Thymus (tissue), 11 donors: ENCODE measurements around the gene OVOL3. TPM values are rescaled to one million over a fixed set of nuclear protein-coding genes. Genes with fewer than 3 reads are reported as not detected.

Experiments used
- DNase-seq, 9 donors: peaks; one replicate each; pipeline ENCODE4 v3.0.0-alpha.2; 2013; ENCODE audit warnings: low spot score in 9 of 9, low read depth in 6 of 9, missing footprints in 1 of 9
- H3K27ac ChIP-seq, 2 donors: one replicate each; pipeline ENCODE4 v1.5.1; 2013; ENCODE audit warnings: control low read depth in 1 of 2, low read depth in 1 of 2, low read length in 1 of 2, mild to moderate bottlenecking in 1 of 2, moderate library complexity in 1 of 2
- H3K27me3 ChIP-seq, 2 donors: one replicate each; pipeline ENCODE4 v1.5.1; 2013; ENCODE audit warnings: low read length in 1 of 2; ENCODE audit not compliant: control insufficient read depth in 2 of 2, insufficient read depth in 1 of 2
- H3K36me3 ChIP-seq, 2 donors: one replicate each; pipeline ENCODE4 v1.5.1; 2013; ENCODE audit warnings: low read length in 1 of 2, mild to moderate bottlenecking in 1 of 2, moderate library complexity in 1 of 2; ENCODE audit not compliant: control insufficient read depth in 2 of 2, insufficient read depth in 2 of 2
- H3K4me1 ChIP-seq, 2 donors: one replicate each; pipeline ENCODE4 v1.5.1; 2013; ENCODE audit warnings: low read length in 2 of 2; ENCODE audit not compliant: control insufficient read depth in 2 of 2, insufficient read depth in 2 of 2
- H3K4me3 ChIP-seq, 2 donors: one replicate each; pipeline ENCODE4 v1.5.1; 2013; ENCODE audit warnings: low read length in 2 of 2, control low read depth in 1 of 2, mild to moderate bottlenecking in 1 of 2
- H3K9me3 ChIP-seq, 2 donors: one replicate each; pipeline ENCODE4 v1.5.1; 2013; ENCODE audit warnings: low read length in 1 of 2, mild to moderate bottlenecking in 1 of 2; ENCODE audit not compliant: control insufficient read depth in 2 of 2, insufficient read depth in 1 of 2
- WGBS: extraction: QIAGEN DNeasy Blood & Tissue Kit; methylation state at CpG from one replicate; pipeline ENCODE4 v1.1.7; 2013; 5-methylcytosine and 5-hydroxymethylcytosine counted together
- polyA plus RNA-seq: library from polyadenylated mRNA; stranded (reverse); fragments of 200-250 nt; gene quantifications from one replicate; pipeline ENCODE4 v1.2.3, GENCODE V29; 2013
- total RNA-seq: library from RNA; stranded (reverse); fragments of 120-200 nt; gene quantifications from one replicate; pipeline ENCODE4 v1.2.4, GENCODE V29; 2013
- donor health status: healthy.

OVOL3 gene
- total and polyA plus RNA-seq, 2 donors = 0.11 TPM; not detected in 1

- DNase-seq = no peak
- Histone ChIP-seq H3K36me3 (peaks cover 27 to 44% of the 10 kb centered on the region in 2 donors), H3K27ac (no peak overlapping the region), H3K9me3 (no peaks in the 10 kb centered on the region), H3K4me1 (peaks cover 3 to 5% of the 10 kb centered on the region in 2 donors), H3K4me3 (no peak overlapping the region), H3K27me3 (no peaks in the 10 kb centered on the region)
- 98% methylated on average over 3 of the region's 3 CpGs for WGBS
Measured at GRCh38 chr19:36108684-36109083, 2.3 kb upstream of the OVOL3 start.

GRCh38 chr19:36111200-36111539 is 227 bp downstream of the OVOL3 start:
- H3K4me3 ChIP-seq = no peak overlapping the region
- no peak for DNase-seq
- WGBS = 95% methylated on average over 13 of the region's 13 CpGs

GRCh38 chr19:36112678-36113077 is 1.7 kb downstream of the OVOL3 start:
- DNase-seq = no peak
- H3K36me3 ChIP-seq = peaks cover 14 to 22% of the 10 kb centered on the region in 2 donors
- no peak overlapping the region for H3K4me3 ChIP-seq
- no peaks in the 10 kb centered on the region for H3K9me3 ChIP-seq
- H3K27ac ChIP-seq = no peak overlapping the region
- H3K27me3 ChIP-seq = no peaks in the 10 kb centered on the region
- peaks cover 13 to 20% of the 10 kb centered on the region in 2 donors for H3K4me1 ChIP-seq
- 97% methylated on average over 10 of the region's 10 CpGs for WGBS

More at GRCh38 chr19:36111200-36111539, 227 bp downstream of the OVOL3 start:
- no peaks in the 10 kb centered on the region for H3K9me3 ChIP-seq
- H3K36me3 ChIP-seq = peaks cover 11 to 24% of the 10 kb centered on the region in 2 donors
- no peak overlapping the region for H3K27ac ChIP-seq
- peaks cover 10 to 18% of the 10 kb centered on the region in 2 donors for H3K4me1 ChIP-seq
- no peaks in the 10 kb centered on the region for H3K27me3 ChIP-seq

- H3K27ac ChIP-seq = no peak overlapping the region
- no peak for DNase-seq
Measured at GRCh38 chr19:36113425-36113824, 2.5 kb downstream of the OVOL3 start.

GRCh38 chr19:36113894-36114720 is 3.2 kb downstream of the OVOL3 start:
- H3K27ac ChIP-seq = peak overlapping the region; percentile 87 to 95
- no peaks in the 10 kb centered on the region for H3K9me3 ChIP-seq
- no peaks in the 10 kb centered on the region for H3K27me3 ChIP-seq
- H3K4me3 ChIP-seq = peak overlapping the region; percentile 75 to 84
- peaks cover 13 to 20% of the 10 kb centered on the region in 2 donors for H3K4me1 ChIP-seq
- WGBS = 17% methylated on average over 48 of the region's 48 CpGs
- DNase-seq = peak in 2 of 9 donors; percentile 7 to 16
- H3K36me3 ChIP-seq = peaks cover 17 to 32% of the 10 kb centered on the region in 2 donors

More at GRCh38 chr19:36113425-36113824, 2.5 kb downstream of the OVOL3 start:
- Histone ChIP-seq H3K36me3 (peaks cover 17 to 26% of the 10 kb centered on the region in 2 donors), H3K9me3 (no peaks in the 10 kb centered on the region), H3K27me3 (no peaks in the 10 kb centered on the region), H3K4me3 (peak overlapping the region in 1 of 2 donors; percentile 75), H3K4me1 (peaks cover 13 to 20% of the 10 kb centered on the region in 2 donors)
- 97% methylated on average over 34 of the region's 34 CpGs for WGBS

- H3K4me3 ChIP-seq = peak within 1 kb of the TSS; percentile 75 to 84
- peak; percentile 95 to 99 (median 97) for DNase-seq
- H3K9me3 ChIP-seq = no peaks in the 10 kb centered on the region
- H3K36me3 ChIP-seq = peaks cover 18 to 39% of the 10 kb centered on the region in 2 donors
- peak within 1 kb of the TSS; percentile 95 to 98 for H3K27ac ChIP-seq
- H3K27me3 ChIP-seq = no peaks in the 10 kb centered on the region
- under 1% methylated on average over 60 of the region's 60 CpGs for WGBS
- peaks cover 13 to 20% of the 10 kb centered on the region in 2 donors for H3K4me1 ChIP-seq
Measured at GRCh38 chr19:36114721-36115452, 3.9 kb downstream of the OVOL3 start, which contains the start of gene POLR2I. POLR2I (minus strand) TSS chr19:36114875; CDS start chr19:36114856, 19 bp downstream.

GRCh38 chr19:36115453-36116343 is 4.8 kb downstream of the OVOL3 start, which contains the start of gene TBCB:
TBCB (plus strand) TSS chr19:36115468; CDS start chr19:36115561, 93 bp downstream.
- no peaks in the 10 kb centered on the region for H3K27me3 ChIP-seq
- H3K36me3 ChIP-seq = peaks cover 20 to 47% of the 10 kb centered on the region in 2 donors
- H3K4me3 ChIP-seq = peak within 1 kb of the TSS; percentile 75 to 84
- no peaks in the 10 kb centered on the region for H3K9me3 ChIP-seq
- peak in 4 of 9 donors; percentile 28 to 79 (median 66) for DNase-seq
- peaks cover 13 to 20% of the 10 kb centered on the region in 2 donors for H3K4me1 ChIP-seq
- WGBS = 10% methylated on average over 59 of the region's 59 CpGs
- H3K27ac ChIP-seq = peak within 1 kb of the TSS; percentile 95 to 98

- Histone ChIP-seq H3K27me3 (no peaks in the 10 kb centered on the region), H3K27ac (peak overlapping the region; percentile 31 to 95), H3K4me1 (peaks cover 13 to 20% of the 10 kb centered on the region in 2 donors), H3K9me3 (no peaks in the 10 kb centered on the region), H3K36me3 (peaks cover 15 to 50% of the 10 kb centered on the region in 2 donors), H3K4me3 (peak overlapping the region; percentile 75 to 84)
- DNase-seq = no peak
- WGBS = 100% methylated on average over 1 of the region's 1 CpG
Measured at GRCh38 chr19:36116344-36116637, 5.3 kb downstream of the OVOL3 start.
